ENCODE data around the gene SORCS2.

DNA sequence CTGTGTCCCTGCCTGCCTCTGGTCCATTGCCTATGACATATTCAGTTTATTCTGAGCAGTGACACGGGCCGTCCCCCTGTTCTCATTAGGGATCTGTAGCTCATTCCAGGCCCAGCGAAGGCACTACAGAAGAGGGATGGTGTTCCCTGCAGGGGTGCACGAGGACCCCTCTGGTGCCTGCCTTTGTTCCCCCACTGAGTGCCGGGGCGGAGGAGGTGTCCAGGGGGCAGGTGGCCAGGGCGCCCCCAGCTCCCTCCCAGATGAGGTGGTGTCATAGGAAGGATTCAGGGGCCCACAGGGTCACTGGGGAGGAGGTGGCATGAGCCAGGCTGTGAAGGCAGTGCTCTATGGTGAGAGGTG, 61.0 kb downstream of the SORCS2 start:
- no peak for TF ChIP-seq POLR2A (IDR thresholded peaks at IDR 0.05)
- no peak for TF ChIP-seq POLR2AphosphoS5 (IDR thresholded peaks at IDR 0.05)
